Measurements from ENCODE around the gene POU6F1. TPM values are rescaled to one million over a fixed set of nuclear protein-coding genes. Genes with fewer than 3 reads are reported as not detected.

Gene POU6F1
- total and polyA plus RNA-seq, 9 of the 15 experiments (the other 6 are each of a cell fraction or from before 2014, with no cell fraction given): 0.14 to 3.3 (median 1.1) TPM

DNA sequence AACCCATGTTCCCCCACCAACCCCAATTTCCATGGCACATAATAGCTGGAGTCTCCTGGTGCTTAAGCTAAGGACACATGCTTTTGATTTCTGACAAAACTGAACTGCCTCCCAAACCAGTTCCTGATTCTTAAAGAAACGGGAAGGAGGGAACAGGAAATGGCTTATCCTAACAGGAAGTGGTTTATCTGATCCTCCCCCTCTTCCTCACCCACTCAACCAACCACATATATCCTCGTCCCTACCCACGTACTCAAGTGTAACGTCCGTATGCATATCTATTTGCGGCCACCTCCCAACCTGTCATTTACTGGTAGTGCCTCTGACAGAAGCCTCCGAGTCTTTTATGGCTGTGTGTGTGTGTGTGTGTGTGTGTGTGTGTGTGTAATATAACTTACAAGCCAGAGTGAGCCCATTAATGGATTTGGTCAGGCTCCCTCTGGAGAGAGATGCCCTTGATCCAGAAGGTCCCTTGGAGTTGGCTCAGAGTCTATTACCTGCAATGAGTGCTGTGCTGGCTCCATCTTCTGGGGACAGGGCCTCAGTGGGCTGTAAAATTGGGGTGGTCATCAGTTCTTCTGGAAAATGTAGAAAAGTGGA lies 28.5 kb upstream of the POU6F1 start (continued):
- TF ChIP-seq HOMEZ (CRISPR knock-in tag; IDR thresholded peaks at IDR 0.05): peak; percentile 18; the same call in 1 of the 2 replicates
- peak; percentile 97 for TF ChIP-seq ETV1 (tag; conservative IDR thresholded peaks at IDR 0.05; ENCODE audit: low read depth)
- TF ChIP-seq TBP (optimal IDR thresholded peaks at IDR 0.05; ENCODE audit: low read depth, low read length): peak; percentile 47
- TF ChIP-seq ZNF551 (CRISPR knock-in tag; IDR thresholded peaks at IDR 0.05): no peak
- no peak for TF ChIP-seq ZNF518B (CRISPR knock-in tag; IDR thresholded peaks at IDR 0.05)
- no peak for TF ChIP-seq KAT8 (IDR thresholded peaks at IDR 0.05; ENCODE audit: low read depth)
- TF ChIP-seq, protein P1, sequence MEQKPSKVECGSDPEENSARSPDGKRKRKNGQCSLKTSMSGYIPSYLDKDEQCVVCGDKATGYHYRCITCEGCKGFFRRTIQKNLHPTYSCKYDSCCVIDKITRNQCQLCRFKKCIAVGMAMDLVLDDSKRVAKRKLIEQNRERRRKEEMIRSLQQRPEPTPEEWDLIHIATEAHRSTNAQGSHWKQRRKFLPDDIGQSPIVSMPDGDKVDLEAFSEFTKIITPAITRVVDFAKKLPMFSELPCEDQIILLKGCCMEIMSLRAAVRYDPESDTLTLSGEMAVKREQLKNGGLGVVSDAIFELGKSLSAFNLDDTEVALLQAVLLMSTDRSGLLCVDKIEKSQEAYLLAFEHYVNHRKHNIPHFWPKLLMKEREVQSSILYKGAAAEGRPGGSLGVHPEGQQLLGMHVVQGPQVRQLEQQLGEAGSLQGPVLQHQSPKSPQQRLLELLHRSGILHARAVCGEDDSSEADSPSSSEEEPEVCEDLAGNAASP (IDR thresholded peaks at IDR 0.05): no peak
- no peak for TF ChIP-seq SMARCC2 (IDR thresholded peaks at IDR 0.05; ENCODE audit: low read depth)
- TF ChIP-seq PPARD (CRISPR knock-in tag; IDR thresholded peaks at IDR 0.05): no peak
- no peak for TF ChIP-seq CTCFL (IDR thresholded peaks at IDR 0.05; ENCODE audit: borderline replicate concordance, insufficient read depth, low read depth, low read length, poor library complexity, severe bottlenecking)
- TF ChIP-seq, protein P2, sequence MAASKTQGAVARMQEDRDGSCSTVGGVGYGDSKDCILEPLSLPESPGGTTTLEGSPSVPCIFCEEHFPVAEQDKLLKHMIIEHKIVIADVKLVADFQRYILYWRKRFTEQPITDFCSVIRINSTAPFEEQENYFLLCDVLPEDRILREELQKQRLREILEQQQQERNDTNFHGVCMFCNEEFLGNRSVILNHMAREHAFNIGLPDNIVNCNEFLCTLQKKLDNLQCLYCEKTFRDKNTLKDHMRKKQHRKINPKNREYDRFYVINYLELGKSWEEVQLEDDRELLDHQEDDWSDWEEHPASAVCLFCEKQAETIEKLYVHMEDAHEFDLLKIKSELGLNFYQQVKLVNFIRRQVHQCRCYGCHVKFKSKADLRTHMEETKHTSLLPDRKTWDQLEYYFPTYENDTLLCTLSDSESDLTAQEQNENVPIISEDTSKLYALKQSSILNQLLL (CRISPR knock-in tag; IDR thresholded peaks at IDR 0.05; ENCODE audit: borderline replicate concordance): no peak
- TF ChIP-seq, protein P3, sequence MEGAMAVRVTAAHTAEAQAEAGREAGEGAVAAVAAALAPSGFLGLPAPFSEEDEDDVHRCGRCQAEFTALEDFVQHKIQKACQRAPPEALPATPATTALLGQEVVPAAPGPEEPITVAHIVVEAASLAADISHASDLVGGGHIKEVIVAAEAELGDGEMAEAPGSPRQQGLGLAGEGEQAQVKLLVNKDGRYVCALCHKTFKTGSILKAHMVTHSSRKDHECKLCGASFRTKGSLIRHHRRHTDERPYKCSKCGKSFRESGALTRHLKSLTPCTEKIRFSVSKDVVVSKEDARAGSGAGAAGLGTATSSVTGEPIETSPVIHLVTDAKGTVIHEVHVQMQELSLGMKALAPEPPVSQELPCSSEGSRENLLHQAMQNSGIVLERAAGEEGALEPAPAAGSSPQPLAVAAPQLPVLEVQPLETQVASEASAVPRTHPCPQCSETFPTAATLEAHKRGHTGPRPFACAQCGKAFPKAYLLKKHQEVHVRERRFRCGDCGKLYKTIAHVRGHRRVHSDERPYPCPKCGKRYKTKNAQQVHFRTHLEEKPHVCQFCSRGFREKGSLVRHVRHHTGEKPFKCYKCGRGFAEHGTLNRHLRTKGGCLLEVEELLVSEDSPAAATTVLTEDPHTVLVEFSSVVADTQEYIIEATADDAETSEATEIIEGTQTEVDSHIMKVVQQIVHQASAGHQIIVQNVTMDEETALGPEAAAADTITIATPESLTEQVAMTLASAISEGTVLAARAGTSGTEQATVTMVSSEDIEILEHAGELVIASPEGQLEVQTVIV (CRISPR knock-in tag; IDR thresholded peaks at IDR 0.05; ENCODE audit: borderline replicate concordance): no peak
- peak; percentile 99 to 100 for TF ChIP-seq ETV6 (IDR thresholded peaks at IDR 0.05; ENCODE audit: borderline replicate concordance in 1 of 2, low read depth in 2 of 2, low read length in 1 of 2)
- TF ChIP-seq ETV6 (CRISPR knock-in tag; IDR thresholded peaks at IDR 0.05; ENCODE audit: borderline replicate concordance): no peak; the same call in 1 of the 2 replicates

Data from K562 (cell line).